Measurements from ENCODE around the gene EML5. TPM values are rescaled to one million over a fixed set of nuclear protein-coding genes. Genes with fewer than 3 reads are reported as not detected.
"Not testable (repeated sequence)": the region's sequence is repeated elsewhere in the genome, so short reads cannot be mapped to it uniquely, and the experiment has no call there.

EML5 gene
- total RNA-seq, 4 donors from 2014 or later = 2.7 to 3.7 (median 3.7) TPM

DNA sequence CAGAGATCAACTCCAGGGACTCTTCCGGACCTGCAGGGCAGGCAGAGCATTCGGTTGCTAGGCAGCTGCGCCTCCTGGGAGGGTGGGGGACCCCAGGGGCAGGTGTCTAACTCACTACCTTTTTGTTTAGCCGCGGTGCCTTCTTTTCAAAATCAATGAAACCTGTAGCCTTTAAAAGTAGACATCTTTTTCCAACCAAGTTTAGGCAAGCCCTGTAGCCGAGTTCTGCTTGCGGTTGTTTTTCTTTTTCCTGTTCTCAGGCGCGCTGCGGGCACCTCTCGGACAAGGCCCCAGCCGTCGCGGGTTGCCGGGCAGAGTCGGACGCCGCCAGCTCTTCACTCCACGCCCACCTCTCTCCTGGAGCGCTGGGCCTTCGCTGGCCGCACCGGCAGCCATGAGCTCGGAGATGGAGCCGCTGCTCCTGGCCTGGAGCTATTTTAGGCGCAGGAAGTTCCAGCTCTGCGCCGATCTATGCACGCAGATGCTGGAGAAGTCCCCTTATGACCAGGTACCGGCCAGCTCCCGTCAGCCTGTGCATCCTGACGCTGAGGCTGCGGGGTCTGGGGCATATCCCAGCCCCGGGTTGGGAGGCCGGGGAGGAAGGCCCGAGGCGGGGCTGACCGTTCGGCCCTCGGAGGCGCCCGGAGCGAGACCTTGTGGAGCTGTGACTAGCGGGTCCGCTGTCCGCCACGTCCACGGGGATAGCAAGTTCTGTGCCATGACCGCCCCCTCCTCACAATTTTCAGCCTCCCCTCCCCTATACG is 31.7 kb upstream of the EML5 start, which contains the start of gene TTC8:
TSS of gene TTC8 (plus strand) at position 338 of the 764 bp plus-strand sequence. CDS start at position 395, 57 bp downstream.
- TF ChIP-seq POLR2AphosphoS5 (IDR thresholded peaks at IDR 0.05) = peak; percentile 80 to 94
- no peak for TF ChIP-seq EP300 (IDR thresholded peaks at IDR 0.05)
- TF ChIP-seq, protein P1, sequence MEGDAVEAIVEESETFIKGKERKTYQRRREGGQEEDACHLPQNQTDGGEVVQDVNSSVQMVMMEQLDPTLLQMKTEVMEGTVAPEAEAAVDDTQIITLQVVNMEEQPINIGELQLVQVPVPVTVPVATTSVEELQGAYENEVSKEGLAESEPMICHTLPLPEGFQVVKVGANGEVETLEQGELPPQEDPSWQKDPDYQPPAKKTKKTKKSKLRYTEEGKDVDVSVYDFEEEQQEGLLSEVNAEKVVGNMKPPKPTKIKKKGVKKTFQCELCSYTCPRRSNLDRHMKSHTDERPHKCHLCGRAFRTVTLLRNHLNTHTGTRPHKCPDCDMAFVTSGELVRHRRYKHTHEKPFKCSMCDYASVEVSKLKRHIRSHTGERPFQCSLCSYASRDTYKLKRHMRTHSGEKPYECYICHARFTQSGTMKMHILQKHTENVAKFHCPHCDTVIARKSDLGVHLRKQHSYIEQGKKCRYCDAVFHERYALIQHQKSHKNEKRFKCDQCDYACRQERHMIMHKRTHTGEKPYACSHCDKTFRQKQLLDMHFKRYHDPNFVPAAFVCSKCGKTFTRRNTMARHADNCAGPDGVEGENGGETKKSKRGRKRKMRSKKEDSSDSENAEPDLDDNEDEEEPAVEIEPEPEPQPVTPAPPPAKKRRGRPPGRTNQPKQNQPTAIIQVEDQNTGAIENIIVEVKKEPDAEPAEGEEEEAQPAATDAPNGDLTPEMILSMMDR (IDR thresholded peaks at IDR 0.05) = peak in 1 of 3 experiments; percentile 10
- under 1% methylated on average over 23 of the region's 50 CpGs for WGBS

DNA sequence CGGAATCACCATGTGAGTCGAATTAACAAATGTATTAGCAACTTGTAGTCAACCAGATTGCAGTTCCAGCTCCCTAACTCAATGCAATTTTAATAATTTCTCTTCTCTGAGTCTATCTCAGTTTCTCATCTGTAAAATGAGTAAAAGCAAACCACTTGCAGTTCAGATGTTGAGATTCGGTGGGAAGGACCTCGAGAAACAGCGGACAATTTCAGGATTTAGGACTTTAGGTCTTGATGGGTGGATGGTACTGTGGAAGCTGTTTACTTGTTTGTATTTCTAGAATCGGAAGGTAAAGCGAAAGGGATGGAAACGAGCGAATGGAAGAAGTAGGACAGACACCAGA is 31.2 kb upstream of the EML5 start:
- H3K27me3 ChIP-seq = no peaks in the 10 kb centered on the region
- H3K4me1 ChIP-seq = peaks cover 4 to 30% (median 18%) of the 10 kb centered on the region in 4 donors
- H3K36me3 ChIP-seq = no peaks in the 10 kb centered on the region
- no peaks in the 10 kb centered on the region for H3K9me3 ChIP-seq
- peak overlapping the region; percentile 83 to 86 (median 84) for H3K27ac ChIP-seq (replicated peaks in 1 of 4)
- intact Hi-C loops (cut with DNase I) = no loop called here
- no peak for DNase-seq (ENCODE audit: extremely low spot score)
- peak overlapping the region; percentile 68 to 80 (median 75) for H3K4me3 ChIP-seq
- no peak for TF ChIP-seq EP300 (IDR thresholded peaks at IDR 0.05)
- WGBS = 8% methylated on average over 9 of the region's 9 CpGs

More for the DNA sequence above, 31.7 kb upstream of the EML5 start, which contains the start of gene TTC8:
- no peaks in the 10 kb centered on the region for H3K27me3 ChIP-seq
- intact Hi-C loops (cut with DNase I) = loop anchor here (5.0 kb wide), 1 partner anchor 32 kb away; the partner anchor contains the start of gene EML5
- H3K4me1 ChIP-seq = peaks cover 4 to 35% (median 23%) of the 10 kb centered on the region in 4 donors
- peak within 1 kb of the TSS; percentile 83 to 86 (median 84) for H3K27ac ChIP-seq (replicated peaks in 1 of 4)
- H3K36me3 ChIP-seq = no peaks in the 10 kb centered on the region
- no peaks in the 10 kb centered on the region for H3K9me3 ChIP-seq
- H3K4me3 ChIP-seq = peak within 1 kb of the TSS; percentile 68 to 80 (median 75)
- DNase-seq (ENCODE audit: extremely low spot score) = peak; percentile 95

DNA sequence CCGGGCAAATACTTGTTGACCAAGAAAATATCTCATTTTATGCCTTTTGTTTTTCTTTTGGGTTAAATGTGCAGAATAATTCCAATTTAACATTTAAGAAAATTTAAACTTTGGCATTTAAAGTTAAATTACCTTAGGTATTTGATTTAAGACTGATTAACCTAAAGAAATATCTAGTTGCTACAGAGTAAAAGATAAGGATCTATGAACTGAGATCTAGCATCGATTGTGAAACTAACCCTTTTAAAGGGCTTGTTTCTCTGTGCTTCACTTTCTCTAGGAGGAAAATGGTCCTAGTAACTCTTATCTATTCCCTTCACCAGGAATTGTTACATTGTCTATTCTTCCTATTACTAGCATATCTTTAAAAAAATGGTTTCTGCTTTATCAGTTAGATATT is 29.1 kb upstream of the EML5 start:
- intact Hi-C loops (cut with DNase I) = no loop called here
- Histone ChIP-seq H3K36me3 (no peaks in the 10 kb centered on the region), H3K4me3 (no peak overlapping the region), H3K27me3 (no peaks in the 10 kb centered on the region), H3K27ac (replicated peaks in 1 of 4) (no peak overlapping the region), H3K9me3 (no peaks in the 10 kb centered on the region), H3K4me1 (peaks cover 4 to 19% (median 15%) of the 10 kb centered on the region in 4 donors)
- 78% methylated on average over 2 of the region's 2 CpGs for WGBS
- no peak for DNase-seq (ENCODE audit: extremely low spot score)
- TF ChIP-seq POLR2A (IDR thresholded peaks at IDR 0.05; ENCODE audit: low read depth) (no peak), POLR2AphosphoS5 (IDR thresholded peaks at IDR 0.05) (no peak), EP300 (IDR thresholded peaks at IDR 0.05) (no peak)
- TF ChIP-seq, protein P1 (IDR thresholded peaks at IDR 0.05) = no peak

DNA sequence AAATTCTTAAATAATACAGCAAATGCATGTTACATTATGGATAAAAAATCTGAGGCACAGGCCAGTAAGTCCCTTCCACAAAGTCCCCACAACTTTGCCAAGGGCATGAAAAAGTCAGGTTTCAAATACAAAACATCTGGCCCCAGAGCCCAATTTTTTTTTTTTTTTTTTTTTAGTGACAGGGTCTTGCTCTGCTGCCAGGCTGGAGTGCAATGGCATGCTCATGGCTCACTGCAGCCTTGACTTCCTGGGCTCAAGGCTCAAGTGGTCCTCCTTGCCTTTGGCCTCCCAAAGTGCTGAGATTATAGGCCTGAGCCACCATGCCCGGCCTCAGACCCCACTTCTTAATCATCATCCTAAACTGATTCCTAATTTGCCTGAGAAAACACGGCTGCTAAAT is 28.6 kb upstream of the EML5 start:
- Histone ChIP-seq H3K36me3 (no peaks in the 10 kb centered on the region), H3K4me3 (no peak overlapping the region), H3K27me3 (no peaks in the 10 kb centered on the region), H3K27ac (replicated peaks in 1 of 4) (no peak overlapping the region), H3K4me1 (peaks cover 4 to 19% (median 15%) of the 10 kb centered on the region in 4 donors), H3K9me3 (no peaks in the 10 kb centered on the region)
- TF ChIP-seq EP300 (IDR thresholded peaks at IDR 0.05) (no peak), POLR2A (IDR thresholded peaks at IDR 0.05; ENCODE audit: low read depth) (no peak), POLR2AphosphoS5 (IDR thresholded peaks at IDR 0.05) (no peak)
- TF ChIP-seq, protein P1 (IDR thresholded peaks at IDR 0.05) = no peak
- intact Hi-C loops (cut with DNase I) = no loop called here
- WGBS = 86% methylated on average over 2 of the region's 2 CpGs
- no peak for DNase-seq (ENCODE audit: extremely low spot score)

DNA sequence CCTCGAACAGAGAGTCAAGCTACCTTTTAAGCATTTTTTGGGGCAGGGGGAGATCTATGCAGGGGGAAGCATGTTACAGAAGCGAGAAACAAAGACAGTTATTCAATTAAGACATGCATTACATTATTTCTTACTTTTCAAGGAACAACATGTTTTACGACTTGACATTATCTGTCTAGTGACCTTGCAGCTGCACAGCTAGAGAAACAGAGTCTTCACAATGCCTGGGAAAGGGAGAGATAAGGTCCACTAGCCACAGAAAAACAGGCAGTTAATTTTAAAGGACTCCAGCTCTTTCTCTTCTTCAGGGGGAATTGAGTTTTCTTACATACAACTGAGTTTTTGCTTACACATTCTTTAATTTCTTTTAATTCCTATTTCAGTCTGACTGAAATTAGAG is 26.9 kb upstream of the EML5 start:
- H3K27me3 ChIP-seq; H3K9me3 ChIP-seq; H3K27ac ChIP-seq (replicated peaks in 1 of 4); intact Hi-C loops (cut with DNase I); H3K4me1 ChIP-seq; H3K4me3 ChIP-seq; H3K36me3 ChIP-seq; DNase-seq (ENCODE audit: extremely low spot score): not testable (repeated sequence)
- WGBS = 78% methylated on average over 3 of the region's 3 CpGs
